Glomerular visceral epithelial cell (primary cell): ENCODE measurements around the gene ESR1.
"Not testable (repeated sequence)": the region's sequence is repeated elsewhere in the genome, so short reads cannot be mapped to it uniquely, and the experiment has no call there.

Experiments used
- DNase-seq: peaks from one replicate; pipeline ENCODE4 v3.0.0-alpha.2; 2016; ENCODE audit errors: extremely low spot score

Gene ESR1

DNA sequence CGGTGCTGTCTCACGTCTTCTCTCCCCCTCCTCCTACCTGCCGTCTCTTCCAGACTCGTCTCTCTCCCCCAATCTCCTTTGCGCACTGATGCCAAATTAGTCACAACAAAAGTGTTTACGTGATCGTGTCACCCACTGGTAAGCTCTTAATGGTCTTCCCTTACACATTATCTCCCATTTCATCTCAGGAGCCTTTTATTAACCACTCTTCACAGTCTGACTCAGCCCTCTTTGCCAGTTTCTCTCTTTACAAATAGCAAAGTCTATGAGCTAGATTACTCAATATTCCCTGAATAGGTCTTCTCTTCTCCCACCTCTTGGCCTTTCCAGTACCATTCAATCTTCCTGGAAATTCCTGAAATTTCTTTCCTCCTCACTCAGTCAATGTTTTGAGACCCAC is 247.0 kb downstream of the ESR1 start:
- DNase-seq: no peak

DNA sequence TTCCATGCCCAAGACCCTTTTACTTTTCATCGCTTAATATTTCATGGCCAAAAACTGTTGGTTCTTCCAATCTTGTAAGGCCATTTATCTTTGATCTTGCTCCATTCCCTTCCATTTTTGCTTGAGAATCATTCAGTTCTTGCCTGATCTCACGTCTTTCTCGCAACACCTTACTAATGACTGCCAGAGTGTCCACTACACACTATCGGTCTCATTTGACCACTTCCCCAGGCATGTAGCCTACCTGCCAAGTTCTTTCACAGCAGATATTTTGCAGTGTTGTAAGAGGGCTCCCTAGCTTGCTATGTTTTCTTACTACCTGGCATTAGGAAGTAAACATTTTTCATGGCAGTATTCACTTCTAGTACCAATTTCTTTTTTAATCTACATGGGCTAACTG is 248.0 kb downstream of the ESR1 start:
- DNase-seq: no peak

DNA sequence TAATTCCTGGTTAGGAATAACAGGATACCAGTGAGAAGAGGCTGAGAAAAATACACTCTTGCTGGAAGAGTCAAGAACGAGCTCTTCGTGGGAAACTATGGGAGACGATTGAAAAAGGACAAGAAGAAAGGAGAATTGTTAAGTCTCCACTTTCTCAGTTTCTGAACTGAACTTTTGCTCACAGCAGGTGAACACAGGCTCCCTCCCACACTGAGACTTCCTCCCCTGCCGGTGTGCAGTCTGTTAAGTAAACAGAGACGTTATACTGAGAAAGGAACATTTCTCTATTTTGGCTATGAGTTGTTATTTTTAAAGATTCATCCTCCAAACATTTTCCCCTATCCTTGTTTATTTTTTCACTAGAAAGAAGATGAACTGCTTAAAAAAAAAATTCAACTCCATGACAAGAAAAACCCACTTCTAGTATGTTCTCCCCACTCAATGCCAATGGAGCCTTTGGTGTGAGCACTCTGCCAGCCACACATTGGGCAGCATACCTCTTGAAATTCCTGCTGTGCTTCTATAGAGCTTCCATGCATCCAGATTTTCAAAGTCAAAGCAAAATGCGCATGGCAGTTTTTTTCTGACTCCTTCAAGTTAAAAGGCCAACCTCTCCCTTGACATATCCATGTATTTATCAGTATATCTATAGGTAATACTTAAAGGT is 250.5 kb downstream of the ESR1 start:
- DNase-seq: no peak

DNA sequence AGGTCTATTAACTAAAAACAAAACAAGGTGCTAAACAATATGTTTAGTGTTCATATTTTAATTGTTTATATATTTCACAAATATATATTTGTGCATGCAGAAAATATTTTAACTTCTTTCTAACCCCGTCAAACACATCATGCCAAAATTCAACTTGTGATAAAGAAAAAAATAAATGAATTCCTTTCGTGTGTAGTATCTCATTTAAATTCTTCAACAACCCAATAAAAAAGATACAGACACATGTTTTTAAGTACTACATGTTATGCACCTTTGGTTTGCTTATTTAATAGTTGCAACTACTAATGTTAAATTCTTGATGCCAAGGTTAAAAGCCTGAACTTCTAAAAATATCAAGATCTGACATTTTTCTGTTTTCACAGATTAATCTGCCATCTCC is 252.4 kb downstream of the ESR1 start:
- DNase-seq: no peak

DNA sequence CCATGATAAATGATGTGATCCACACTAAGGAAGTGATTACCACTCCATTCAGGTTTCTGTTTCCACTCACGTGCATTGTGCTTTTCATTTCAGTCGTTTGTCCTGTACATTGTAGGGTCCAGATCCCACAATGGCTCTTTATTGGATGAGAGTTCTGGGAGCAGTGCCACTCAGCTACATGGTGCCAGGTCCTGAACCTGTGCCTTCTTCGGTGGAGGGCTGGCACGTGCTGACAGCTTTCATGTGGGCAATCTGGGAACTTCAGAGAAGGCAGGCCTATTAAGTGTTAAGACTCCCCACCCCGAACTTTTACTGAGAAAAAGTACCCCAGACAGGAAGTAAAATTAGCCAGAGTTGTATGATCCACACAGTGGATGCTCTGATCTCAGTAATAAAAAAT is 255.0 kb downstream of the ESR1 start:
- no peak for DNase-seq

DNA sequence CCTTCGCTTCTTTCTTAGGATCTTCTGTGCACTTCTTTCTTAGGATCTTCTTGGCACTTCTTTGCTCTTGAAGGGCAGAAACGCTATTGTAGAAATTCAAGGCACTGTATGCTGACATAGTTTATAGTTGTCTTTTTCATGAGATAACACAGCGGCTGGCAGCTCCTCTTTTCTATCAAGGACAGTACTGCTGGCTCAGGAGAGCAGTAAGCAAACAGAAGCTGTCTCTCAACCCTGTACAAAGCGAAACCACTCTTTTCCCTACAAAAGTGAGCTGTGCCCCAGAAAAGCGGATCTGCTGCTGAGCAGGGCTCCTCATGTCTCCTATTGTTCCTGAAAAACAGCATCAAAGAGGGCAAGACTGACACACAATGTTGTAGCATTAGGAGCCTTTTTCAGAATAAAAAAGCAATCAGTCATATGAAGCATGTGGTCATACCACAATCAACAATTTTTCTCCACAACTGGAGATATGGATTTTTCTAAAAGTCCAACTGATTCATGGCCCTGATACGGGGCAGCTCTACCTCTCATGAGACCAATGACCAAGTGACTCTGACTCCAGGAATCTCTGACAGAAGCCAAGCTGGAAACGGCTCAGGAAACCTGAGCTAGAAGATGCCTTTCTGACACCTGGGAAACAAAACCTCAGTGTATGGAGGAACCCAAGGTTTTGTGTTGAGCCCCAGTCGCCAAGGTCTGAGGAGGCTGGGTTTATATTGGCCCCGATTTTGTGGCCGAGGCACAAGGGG is 255.9 kb downstream of the ESR1 start:
- DNase-seq: no peak

DNA sequence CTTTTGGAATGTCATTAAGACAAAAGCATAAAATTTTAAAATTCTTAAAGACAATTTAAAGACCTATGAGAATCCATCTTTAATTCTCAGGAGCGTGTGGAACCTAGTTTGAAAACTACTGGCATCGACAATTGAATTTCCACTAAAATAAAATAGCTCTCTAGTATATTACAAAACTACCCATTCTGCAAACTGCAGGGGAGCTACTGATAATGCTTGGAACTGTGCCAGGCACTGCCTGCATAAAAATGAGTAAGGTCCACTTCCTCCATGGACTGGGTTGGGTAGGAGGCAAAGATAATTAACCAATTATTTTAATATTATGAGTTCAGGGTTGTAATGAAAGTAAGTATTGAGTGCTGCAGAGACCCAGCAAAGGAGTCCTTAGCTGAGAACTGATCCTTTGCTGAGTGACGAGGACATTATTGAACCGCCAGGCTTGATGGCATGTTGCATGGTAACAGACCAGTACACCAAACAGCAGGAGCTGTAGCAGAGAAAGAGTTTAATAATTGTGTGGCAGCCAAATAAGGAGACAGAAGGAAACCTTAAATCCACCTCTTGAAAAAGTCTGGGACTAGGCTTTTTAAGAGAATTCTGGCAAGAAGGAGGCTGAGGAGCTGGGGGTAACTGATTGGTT is 261.3 kb downstream of the ESR1 start:
- DNase-seq: no peak

DNA sequence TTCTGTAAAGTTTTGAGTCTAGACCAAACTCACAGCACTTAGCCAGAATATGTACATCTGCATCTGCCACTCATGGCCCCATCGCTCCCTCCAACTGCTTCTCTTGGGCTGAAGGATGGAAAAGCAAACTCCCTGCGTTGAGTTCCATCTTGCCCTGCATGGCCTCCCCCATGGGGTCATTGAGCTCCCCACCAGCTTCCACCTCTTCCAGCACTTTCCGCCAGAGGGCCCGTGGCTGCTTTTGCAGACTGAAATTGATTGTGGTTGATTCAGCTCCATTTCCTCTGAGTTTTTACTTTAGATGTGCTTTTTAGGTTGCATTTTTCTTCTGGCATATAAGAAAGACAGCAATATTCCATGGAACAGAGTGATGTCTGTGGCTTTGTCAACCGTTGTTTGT is 263.1 kb downstream of the ESR1 start:
- DNase-seq: no peak

DNA sequence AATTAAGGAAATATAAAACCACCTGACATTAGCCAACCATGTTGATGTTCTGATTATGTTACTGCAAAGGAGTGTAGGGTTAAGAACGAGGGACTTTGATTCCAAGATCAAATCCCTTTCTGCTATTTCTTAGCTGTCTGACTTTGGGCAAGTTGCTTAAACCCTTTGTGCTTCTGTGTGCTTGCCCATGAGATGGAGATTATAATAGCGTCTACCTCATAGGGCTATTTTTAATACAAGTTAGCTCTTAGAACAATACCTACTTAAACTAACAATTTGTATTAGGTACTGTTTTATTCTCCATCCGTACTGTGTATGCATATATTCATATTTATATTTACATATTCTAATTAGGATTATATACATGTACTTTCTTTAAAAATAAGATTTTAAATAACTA is 263.8 kb downstream of the ESR1 start:
- DNase-seq: no peak

DNA sequence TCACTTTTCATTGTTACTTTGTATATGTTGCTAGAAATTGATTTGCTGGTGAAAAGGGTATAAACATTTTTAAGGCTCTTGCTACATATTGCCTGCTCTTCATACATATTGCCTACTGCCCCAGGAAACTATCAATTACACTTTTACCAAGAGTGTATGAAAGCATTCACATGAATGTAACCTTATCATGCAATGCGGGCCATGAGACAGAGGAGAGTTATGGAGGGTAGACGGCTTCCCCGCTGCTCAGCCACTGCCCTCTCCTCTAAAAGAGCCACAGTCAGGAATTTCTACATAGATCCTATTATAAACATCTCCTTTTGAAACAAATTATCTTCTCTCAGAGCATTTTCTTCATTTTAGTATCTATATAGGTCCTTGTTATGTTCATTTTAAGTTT is 264.4 kb downstream of the ESR1 start:
- DNase-seq: no peak

DNA sequence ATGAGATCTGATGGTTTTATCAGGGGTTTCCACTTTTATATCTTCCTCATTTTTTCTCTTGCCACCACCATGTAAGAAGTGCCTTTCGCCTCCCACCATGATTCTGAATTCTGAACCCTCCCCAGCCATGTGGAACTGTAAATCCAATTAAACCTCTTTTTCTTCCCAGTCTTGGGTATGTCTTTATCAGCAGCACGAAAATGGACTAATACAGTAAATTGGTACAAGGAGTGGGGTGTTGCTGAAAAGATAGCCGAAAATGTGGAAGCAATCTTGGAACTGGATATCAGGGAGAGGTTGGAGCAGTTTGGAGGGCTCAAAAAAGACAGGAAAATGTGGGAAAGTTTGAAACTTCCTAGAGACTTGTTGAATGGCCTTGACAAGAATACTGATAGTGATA is 268.8 kb downstream of the ESR1 start:
- DNase-seq: not testable (repeated sequence)

DNA sequence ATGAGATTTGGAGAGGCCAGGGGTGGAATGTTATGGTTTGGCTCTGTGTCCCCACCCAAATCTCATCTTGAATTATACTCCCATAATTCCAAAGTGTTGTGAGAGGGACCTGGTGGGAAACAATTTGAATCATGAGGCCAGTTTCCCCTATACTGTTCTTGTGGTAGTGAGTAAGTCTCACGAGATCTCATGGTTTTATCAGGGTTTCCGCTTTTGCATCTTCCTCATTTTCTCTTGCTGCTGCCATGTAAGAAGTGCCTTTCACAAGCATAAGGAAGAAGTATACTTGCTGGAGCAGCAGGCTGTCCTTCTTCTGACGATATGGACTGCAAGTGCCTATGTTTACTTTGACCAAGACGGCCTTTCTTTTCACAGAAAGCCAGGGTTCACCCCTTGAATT is 270.5 kb downstream of the ESR1 start:
- DNase-seq: no peak

DNA sequence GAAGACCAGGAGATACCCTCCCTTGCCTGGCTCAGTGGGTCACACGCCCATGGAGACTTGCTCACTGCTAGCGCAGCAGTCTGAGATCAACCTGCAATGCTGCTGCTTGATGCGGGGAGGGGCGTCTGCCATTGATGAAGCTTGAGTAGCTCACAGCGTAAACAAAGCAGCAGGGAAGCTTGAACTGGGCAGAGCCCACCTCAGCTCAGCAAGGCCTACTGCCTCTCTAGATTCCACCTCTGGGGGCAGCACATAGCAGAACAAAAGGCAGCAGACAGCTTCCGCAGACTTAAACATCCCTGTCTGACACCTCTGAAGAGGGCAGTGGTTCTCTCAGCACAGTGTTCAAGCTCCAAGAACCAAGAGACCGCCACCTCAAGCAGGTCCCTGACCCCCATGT is 271.3 kb downstream of the ESR1 start:
- DNase-seq: no peak

DNA sequence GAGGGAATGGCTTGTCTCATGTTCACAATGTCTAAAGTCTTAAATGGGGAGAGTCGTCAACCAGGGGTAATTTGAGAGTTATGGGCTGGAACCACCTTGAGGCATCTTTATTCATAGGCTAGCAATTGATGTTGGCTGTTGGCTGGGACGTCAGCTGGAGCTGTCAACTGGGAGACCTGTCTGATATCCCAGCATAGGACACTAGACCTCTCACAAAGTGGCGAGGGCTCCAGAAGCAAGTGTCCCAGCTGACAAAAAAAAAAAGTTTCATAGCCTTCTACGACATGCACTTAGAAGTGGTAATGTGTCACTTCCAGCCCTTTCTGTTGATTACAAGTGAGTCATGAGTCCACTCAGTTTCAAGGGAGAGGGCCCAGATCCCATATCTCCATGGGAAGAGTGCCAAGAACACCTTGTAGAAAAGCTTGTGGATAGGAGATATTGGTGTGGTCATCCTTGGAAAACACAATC is 278.0 kb downstream of the ESR1 start:
- peak; percentile 79 for DNase-seq

DNA sequence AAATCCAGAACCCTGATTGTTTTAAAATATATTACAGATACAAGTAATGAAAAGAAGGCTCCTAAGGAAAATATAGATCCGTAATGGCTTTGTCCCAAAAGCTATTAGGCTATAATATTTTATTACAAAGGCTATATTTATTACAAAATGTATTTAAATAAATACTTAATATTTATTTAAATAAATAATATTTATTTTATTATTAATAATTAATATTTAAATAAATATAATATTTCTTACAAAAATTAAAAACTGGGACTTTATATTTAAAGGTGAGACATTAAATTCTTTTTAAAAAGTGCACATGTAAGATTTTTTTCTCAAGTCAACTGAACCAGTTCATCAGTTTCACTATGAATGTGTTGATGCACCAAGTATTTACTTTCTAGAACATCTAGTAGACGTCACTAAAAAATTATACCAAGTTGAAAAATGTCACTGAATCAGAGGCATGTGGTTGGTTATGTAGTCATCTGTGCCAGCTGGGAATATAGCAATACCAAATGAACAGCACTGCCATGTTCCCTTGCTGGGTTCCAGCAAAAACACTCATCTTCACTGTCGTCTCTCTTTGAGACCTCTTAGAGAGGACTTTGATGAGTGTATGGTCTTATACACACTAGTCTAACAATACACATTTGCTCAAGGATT is 278.9 kb downstream of the ESR1 start:
- DNase-seq: no peak

DNA sequence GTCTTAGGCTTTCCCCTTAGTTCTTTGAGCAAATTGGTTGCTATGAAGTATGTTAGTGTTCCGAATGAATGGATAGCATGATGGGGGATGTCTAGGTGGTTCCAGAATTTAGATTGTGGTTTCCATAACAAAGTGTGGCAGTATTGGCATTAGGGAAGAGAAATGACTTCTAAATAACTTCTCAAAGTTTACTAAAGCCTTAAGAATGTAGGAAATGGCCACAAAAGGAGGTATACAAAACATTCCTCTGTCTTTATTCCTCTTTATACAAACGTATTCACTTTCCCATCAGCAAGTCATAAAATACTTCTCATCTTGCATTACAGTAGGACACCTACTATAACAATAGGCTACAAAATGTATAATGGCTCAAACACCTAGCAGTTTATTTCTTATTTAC is 279.6 kb downstream of the ESR1 start:
- DNase-seq: peak; percentile 72

DNA sequence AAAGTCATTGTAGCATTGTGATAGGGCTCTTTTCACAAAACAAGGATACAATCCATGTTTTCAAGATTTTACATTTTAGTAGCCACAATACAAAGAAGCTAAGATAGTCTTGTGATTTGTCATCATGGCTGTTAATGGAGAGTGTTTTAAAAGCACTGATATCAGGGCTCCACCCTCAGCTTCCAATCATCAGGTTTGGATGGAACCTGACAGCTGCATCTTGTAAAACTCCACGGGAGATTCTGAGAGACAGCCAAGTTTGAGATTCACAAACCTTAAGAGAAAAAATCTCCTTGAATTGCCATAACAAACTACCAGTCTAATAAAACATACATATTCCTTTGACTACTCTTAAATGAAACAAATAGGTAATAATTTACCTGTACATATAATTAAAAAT is 280.2 kb downstream of the ESR1 start:
- DNase-seq: no peak

DNA sequence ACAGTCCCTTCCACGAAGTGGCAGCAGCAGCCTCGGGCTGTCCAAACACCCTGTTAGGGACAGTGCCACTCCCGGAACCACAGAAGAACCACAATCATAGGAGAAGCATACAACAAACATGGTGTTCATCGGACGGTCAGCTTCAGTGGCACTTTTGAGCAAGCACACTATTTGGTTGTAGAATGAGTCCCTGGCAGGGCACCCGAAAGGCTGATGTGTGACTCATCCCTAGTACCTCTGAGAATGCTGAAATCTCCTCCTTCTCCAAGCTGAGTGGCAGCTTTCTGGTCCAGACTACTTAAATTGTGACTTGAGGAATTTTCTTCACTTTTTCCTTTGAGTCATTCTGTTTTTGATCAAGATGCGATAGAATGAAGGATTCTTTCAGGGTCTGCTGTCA is 282.5 kb downstream of the ESR1 start:
- DNase-seq: no peak

DNA sequence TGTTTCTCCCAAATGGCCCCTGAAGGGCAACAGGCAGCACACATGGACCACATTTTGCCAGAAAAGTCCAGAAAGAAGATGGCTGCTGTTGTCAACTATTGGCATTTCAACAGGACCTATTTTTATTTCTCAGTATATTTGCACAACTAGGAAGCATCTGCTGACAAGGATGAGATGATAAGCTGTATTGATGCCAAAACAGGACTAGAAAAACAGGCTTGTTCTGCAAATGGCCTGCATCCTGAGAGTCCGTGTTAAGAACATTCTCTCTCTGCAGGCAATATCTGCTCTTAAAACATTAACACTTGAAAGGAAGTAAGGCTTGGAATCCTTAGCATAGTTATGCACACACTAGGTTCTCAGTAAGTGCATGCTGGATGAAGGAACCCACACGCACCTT is 283.7 kb downstream of the ESR1 start:
- no peak for DNase-seq

DNA sequence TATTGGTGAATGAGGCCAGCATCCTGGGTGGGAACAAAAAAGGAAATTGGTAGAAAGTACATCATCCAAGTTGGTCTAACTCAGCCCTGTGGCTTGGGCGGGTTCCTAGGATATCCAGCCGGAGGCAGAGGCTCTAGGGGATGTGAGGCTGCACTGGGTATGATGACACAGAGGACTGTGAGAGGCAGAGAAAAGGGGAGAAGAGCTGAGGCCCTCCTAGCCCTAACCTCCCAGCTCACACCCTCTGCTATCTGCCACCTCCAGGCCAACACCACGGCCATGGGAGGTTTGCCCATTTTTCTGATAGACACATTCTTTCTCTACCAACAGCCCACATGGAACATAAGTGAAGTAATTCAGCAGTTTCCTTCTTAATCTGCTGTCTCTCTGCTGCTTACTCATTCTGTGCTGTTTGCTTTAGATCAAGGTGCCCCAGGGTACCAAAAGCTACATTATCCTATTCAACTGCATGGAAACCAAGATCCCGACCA is 284.4 kb downstream of the ESR1 start:
- no peak for DNase-seq

DNA sequence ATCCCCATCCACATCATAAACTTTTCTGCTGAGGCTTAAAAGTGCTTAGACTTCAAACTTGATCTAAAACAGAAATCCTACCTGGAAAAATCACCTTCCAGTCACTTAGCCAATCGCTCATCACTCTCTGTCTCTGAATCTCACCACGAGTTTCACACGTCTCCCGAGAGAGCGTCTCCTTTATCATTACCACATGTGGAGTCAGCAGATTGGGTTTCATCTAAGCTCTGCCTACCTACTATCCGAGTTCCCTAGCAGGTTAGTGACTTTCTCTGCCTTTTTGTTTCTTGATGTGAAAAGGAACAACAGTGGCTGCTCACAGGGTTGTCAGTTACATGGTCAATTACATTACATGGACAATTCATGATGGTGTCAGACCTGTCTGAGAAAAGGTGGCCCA is 286.2 kb downstream of the ESR1 start:
- no peak for DNase-seq

DNA sequence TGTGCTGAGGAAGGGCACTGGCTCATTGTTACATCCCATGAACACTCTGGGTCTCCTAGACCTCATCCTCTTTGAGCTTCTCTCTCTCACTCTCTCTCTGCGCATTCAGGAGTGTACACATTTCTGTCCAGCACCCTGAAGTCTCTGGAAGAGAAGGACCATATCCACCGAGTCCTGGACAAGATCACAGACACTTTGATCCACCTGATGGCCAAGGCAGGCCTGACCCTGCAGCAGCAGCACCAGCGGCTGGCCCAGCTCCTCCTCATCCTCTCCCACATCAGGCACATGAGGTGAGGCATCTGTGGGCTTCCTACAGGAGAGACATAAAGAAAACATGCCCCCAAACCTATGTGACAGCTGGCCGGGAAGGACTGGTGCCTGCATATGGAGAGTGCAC is 286.8 kb downstream of the ESR1 start:
- no peak for DNase-seq
